SKM-1 (cell line): ENCODE data around the gene SPATS1.
"Not testable (repeated sequence)": the region's sequence is repeated elsewhere in the genome, so short reads cannot be mapped to it uniquely, and the experiment has no call there.

Source experiments
- DNase-seq: peaks from one replicate; lab custom pipeline; 2025; ENCODE audit not compliant: unreplicated experiment; lab: John Stamatoyannopoulos, UW

The SPATS1 gene

GRCh38 chr6:44311304-44311703 lies 31.1 kb upstream of the SPATS1 start:
- DNase-seq = no peak

DNA sequence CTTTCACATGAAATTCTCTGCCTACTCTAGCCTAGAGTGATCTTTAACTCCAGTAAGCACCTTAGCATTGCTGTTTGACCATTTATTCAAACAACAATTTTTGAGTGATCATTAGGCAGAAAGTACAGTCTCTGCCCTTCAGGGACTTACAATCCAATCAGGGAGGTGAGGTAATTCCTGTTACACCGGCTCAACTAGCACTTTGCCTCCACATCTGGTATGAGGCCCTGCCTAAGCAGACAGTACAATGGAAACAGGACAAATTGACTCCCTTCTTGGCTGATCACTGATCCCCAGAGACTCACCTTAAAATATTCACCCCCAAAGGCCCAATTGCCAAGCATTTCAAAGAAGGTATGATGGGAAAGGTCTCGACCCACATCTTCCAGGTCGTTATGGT lies 30.7 kb upstream of the SPATS1 start:
- DNase-seq = no peak

DNA sequence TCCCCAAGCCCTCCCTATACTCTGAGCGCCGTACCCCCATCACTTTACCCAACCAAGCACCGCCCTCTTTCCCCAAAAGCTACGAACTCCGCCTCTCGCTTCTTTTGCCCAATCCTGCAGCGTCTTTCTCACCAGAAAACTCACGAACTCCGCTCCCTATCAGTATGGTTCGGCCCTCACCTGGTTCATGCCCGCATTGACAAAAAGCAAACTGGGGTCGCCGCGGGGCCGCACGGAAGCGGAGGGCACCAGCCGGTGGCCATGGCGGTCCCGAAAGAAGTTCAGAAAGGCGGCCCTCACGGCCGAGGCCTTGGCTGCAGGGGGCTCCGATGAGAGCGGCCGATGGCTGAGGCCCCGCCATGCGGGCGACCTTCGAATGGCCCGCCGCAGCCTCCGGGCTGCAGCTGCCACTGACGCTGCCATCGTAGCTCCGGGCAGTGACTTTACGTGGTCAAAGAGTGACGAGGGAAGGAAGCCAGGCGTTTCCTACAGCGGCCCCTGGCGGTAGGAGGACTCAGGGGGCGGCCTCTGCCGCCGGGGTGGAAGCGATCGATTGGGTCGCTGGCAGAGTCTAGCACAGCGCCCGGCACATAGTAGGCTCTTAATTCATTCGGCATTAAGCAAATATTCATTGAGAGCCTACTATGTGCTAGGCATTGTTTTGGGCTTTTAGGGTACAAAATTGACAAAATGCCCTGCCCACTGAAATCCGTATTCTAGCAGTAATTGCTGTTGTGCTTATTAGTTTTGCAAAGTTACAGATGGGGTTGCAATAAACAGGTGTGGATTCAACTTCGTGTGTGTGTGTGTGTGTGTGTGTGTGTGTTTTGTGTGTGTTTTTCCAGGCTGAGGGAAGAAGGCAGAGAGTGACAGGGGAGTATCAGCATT lies 29.3 kb upstream of the SPATS1 start, which contains the start of gene AARS2:
Gene AARS2, minus strand, starts transcription at position 447 of the 888 bp plus-strand sequence. Its CDS starts 24 bp downstream, at position 423.
- peak; percentile 75 for DNase-seq

- DNase-seq = not testable (repeated sequence)
These were observed 27.8 kb upstream of the SPATS1 start for GRCh38 chr6:44314657-44315056.

- DNase-seq = no peak
These were observed 26.9 kb upstream of the SPATS1 start for GRCh38 chr6:44315516-44315915.

DNA sequence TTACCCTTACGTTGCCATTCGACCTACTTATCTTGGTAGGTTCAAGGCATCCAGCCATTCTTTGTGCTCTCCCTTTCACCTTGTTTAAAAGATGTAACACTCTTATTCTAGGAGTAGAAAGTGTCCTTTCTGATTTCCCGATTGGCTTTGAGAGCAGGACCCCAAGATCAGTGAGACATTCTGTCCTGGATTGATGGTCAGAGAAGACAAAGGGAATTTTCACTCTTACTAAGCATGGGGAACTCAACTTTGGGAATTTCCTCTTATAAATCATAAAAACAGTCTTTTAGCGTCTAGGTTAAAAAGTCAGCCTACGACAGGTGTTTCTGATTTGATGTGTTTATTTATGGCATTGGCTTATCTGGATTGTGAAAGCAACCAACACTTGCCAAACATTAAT lies 26.5 kb upstream of the SPATS1 start:
- DNase-seq = no peak

GRCh38 chr6:44316481-44316880 lies 26.0 kb upstream of the SPATS1 start:
- no peak for DNase-seq

- not testable (repeated sequence) for DNase-seq
These were observed 25.3 kb upstream of the SPATS1 start for GRCh38 chr6:44317136-44317631.

GRCh38 chr6:44321210-44321609 lies 21.2 kb upstream of the SPATS1 start:
- DNase-seq = no peak

GRCh38 chr6:44327096-44327495 lies 15.4 kb upstream of the SPATS1 start:
- DNase-seq = no peak

GRCh38 chr6:44327760-44328159 lies 14.7 kb upstream of the SPATS1 start:
- DNase-seq = no peak

DNA sequence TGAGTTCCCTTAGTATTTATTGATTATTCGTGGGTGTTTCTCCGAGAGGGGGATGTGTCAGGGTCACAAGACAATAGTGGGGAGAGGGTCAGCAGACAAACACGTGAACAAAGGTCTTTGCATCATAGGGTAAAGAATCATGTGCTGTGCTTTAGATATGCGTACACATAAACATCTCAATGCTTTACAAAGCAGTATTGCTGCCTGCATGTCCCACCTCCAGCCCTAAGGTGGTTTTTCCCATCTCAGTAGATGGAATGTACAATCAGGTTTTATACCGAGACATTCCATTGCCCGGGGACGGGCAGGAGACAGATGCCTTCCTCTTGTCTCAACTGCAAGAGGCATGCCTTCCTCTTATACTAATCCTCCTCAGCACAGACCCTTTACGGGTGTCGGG lies 14.2 kb upstream of the SPATS1 start:
- not testable (repeated sequence) for DNase-seq

DNA sequence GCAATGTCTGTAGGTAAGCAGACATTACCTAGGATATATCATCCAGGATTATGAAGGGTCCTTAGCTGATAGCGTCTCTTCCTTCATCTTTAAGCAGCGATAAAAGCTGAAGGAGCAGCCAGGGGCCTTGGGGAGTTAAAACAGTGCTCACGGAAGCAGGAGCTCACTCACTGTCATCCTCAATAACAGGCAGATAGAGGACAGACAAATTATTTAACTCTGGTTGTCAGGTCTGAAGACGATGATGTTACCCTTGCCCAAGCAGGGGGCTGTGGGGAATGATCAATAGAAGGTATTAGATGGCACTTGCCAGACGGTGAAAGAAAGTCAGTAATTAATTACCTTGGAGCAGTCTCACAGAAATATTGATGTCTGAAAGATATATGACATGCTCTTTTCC lies 12.6 kb upstream of the SPATS1 start:
- no peak for DNase-seq

DNA sequence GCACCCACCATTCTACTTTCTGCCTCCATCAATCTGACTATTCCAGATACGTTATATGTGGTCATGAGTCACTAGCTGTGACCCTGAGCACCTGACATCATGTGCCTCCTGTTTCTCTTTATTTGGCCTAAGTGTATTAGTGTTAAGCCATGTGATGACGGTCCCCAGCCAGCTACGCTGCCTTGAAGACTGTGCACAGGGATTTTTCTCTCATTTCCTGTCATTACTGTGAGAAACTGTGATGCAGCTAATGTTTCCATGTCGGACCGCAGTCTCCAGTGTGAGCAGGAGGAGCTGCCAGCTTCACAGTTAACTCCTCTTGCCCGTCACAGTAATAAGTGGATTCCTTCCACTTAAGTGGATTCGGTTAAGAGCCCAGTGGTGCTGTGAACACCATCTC lies 9.9 kb upstream of the SPATS1 start:
- no peak for DNase-seq

GRCh38 chr6:44333273-44333919 lies 9.1 kb upstream of the SPATS1 start:
- no peak for DNase-seq

GRCh38 chr6:44333942-44334341 lies 8.5 kb upstream of the SPATS1 start:
- peak; percentile 74 for DNase-seq

- DNase-seq = no peak
These were observed 6.8 kb upstream of the SPATS1 start for GRCh38 chr6:44335631-44336030.

GRCh38 chr6:44338228-44339122 lies 4.0 kb upstream of the SPATS1 start:
- DNase-seq = peak; percentile 87

GRCh38 chr6:44339301-44339700 lies 3.1 kb upstream of the SPATS1 start:
- no peak for DNase-seq

DNA sequence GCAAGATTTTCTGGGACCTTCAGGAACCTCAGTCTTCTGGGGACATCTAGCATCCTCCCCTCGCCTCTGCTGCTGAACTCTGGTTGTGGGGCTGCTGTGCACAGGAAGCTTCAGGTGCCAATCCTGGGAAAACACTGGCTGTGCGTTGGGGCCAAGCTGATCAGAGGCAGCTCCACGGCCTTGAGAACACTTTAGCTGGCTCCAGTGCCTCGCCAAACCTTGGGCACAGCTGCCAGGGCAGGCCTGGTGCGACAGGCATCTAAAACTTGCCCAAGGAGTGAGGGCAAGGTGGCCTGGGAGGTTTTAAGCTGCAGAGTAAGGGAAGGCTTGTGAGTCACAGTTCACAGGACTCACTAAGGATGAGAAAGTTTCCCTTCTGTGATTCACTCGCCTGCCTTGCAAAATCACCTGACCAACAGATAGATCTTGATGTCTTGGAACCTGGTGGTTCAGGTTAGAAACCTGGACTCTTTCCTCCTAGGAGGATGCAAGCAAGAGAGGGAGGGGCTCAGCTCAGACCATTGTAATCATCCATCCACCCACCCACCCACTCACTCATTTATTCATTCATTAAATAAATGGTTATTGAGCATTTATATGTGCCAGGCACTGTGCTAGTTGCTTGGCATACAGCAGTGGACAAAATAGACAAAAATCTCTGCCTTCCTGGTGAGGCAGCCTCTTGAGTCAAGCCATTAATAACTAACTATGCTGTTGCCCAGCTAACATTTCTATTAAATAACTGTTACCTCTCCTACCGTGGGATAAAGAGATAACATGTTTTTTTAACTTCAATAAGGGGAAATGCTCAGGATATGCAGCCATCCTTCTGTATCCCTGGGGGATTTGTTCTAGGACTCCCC lies 2.5 kb upstream of the SPATS1 start:
- DNase-seq = no peak
